HepG2 (cell line): ENCODE measurements around the gene GLRB. TPM values are rescaled to one million over a fixed set of nuclear protein-coding genes. Genes with fewer than 3 reads are reported as not detected.
A peak's percentile ranks its signal among the peaks of the same experiment; 100 is the strongest.

Experiments used
- ATAC-seq: fragments of 200-7000 bp; cut with Tn5 transposase; 3 replicates; pipeline ENCODE4 v1.9.1; 2020; ENCODE audit warnings: mild to moderate bottlenecking, moderate library complexity
- BruUV-seq: library from RNA; stranded (reverse); fragments of 400-500 nt; replicated peaks from 2 replicates; lab custom pipeline; 2021; lab: Mats Ljungman, UMichigan
- CTCF ChIA-PET: fragments of 300-600 bp; formaldehyde crosslinking; extraction: SDS; loops from one replicate; lab custom pipeline; 2021; ENCODE audit warnings: low total read pairs, inconsistent platforms, low intra/inter-chr PET ratio; lab: Yijun Ruan, JAX
- POLR2A ChIA-PET: fragments of 350-600 bp; sonication (Branson Sonifier 250); formaldehyde crosslinking; loops from one replicate; lab custom pipeline; 2020; ENCODE audit warnings: antibody characterized with exemption, inconsistent platforms; lab: Yijun Ruan, JAX
- DNase-seq: peaks from one replicate; pipeline ENCODE4 v3.0.0-alpha.2; 2015; ENCODE audit warnings: low spot score
- FAIRE-seq: peaks from 3 replicates; lab custom pipeline; 2011; peaks lifted over from hg19 to GRCh38; lab: Jason Lieb, UNC
- H2AFZ ChIP-seq: one replicate; pipeline ENCODE4 v1.6.1; 2011; ENCODE audit warnings: low read length, inconsistent platforms
- H3K27ac ChIP-seq: fragments of 300-600 bp; 3 replicates; pipeline ENCODE4 v1.8.0; 2011; ENCODE audit warnings: mixed run types, mild to moderate bottlenecking, mixed read lengths, low read length, inconsistent platforms; ENCODE audit not compliant: insufficient read depth; ENCODE audit errors: extremely low read length
- H3K27me3 ChIP-seq, 2 experiments: fragments of 200-600 bp in 1 of 2; 2 replicates in 1 of 2; 3 replicates in 1 of 2; pipeline versions ENCODE4 v1.6.0 to v1.8.0; 2011; ENCODE audit warnings: low read length in 2 of 2, mild to moderate bottlenecking in 2 of 2, moderate library complexity in 2 of 2, inconsistent platforms in 1 of 2; ENCODE audit not compliant: insufficient read depth in 2 of 2, control insufficient read depth in 1 of 2
- H3K36me3 ChIP-seq, 2 experiments: fragments of 200-600 bp in 1 of 2; replicated peaks in 1 of 2; 2 replicates in 1 of 2; 3 replicates in 1 of 2; pipeline versions ENCODE4 v1.5.1 to v1.8.0; 2011; ENCODE audit warnings: low read length in 2 of 2, inconsistent platforms in 1 of 2; ENCODE audit not compliant: insufficient read depth in 2 of 2, control insufficient read depth in 1 of 2
- H3K4me1 ChIP-seq: 2 replicates; pipeline ENCODE4 v1.5.1; 2012; ENCODE audit warnings: low read length, inconsistent platforms; ENCODE audit not compliant: insufficient read depth
- H3K4me2 ChIP-seq: 2 replicates; pipeline ENCODE4 v1.6.0; 2011; ENCODE audit warnings: low read depth, low read length, inconsistent platforms
- H3K4me3 ChIP-seq, 3 experiments: fragments of 200-600 bp in 1 of 3; sonication (generic), shearing (Covaris generic) in 1 of 3; replicated peaks in 1 of 3; 2 replicates each; pipeline ENCODE4 v1.5.1; 2011 to 2016; ENCODE audit warnings: low read length in 3 of 3, inconsistent platforms in 2 of 3, low read depth in 2 of 3, mild to moderate bottlenecking in 2 of 3, control low read depth in 1 of 3, mixed read lengths in 1 of 3; ENCODE audit not compliant: insufficient read depth in 1 of 3
- H3K79me2 ChIP-seq: one replicate; pipeline ENCODE4 v1.6.1; 2011; ENCODE audit warnings: low read length, inconsistent platforms; ENCODE audit not compliant: insufficient read depth
- H3K9ac ChIP-seq: 2 replicates; pipeline ENCODE4 v1.6.0; 2011; ENCODE audit warnings: mild to moderate bottlenecking, low read depth, low read length, inconsistent platforms; ENCODE audit not compliant: insufficient read depth
- H3K9me3 ChIP-seq: 2 replicates; pipeline ENCODE4 v1.5.1; 2012; ENCODE audit warnings: mild to moderate bottlenecking, low read length
- H4K20me1 ChIP-seq: 2 replicates; pipeline ENCODE4 v1.6.0; 2011; ENCODE audit warnings: inconsistent platforms, mild to moderate bottlenecking, low read length, moderate library complexity; ENCODE audit not compliant: insufficient read depth
- CBFB ChIP-seq: sonication (generic); formaldehyde crosslinking; IDR thresholded peaks from 2 replicates; pipeline ENCODE4 v1.4.0; 2020; ENCODE audit warnings: missing genetic modification reagents
- MED13 ChIP-seq: sonication (generic); formaldehyde crosslinking; IDR thresholded peaks from 2 replicates; pipeline ENCODE4 v1.5.0; 2020; ENCODE audit warnings: missing genetic modification reagents
- MTERF4 ChIP-seq: sonication (generic); formaldehyde crosslinking; IDR thresholded peaks from 2 replicates; pipeline ENCODE4 v1.8.0; 2023; ENCODE audit warnings: mild to moderate bottlenecking, missing genetic modification reagents
- MTF1 ChIP-seq: sonication (generic); formaldehyde crosslinking; IDR thresholded peaks from 2 replicates; pipeline ENCODE4 v1.5.0; 2020; ENCODE audit warnings: missing genetic modification reagents
- MXD4 ChIP-seq: IDR thresholded peaks from 2 replicates; pipeline ENCODE4 v1.6.1; 2016; ENCODE audit warnings: mild to moderate bottlenecking, missing biosample characterization, missing genetic modification reagents
- NBN ChIP-seq: fragments of 450-650 bp; conservative IDR thresholded peaks from 2 replicates; pipeline ENCODE4 v1.6.1; 2017
- THAP8 ChIP-seq: sonication (generic); formaldehyde crosslinking; IDR thresholded peaks from 2 replicates; pipeline ENCODE4 v1.5.1; 2020; ENCODE audit warnings: missing genetic modification reagents, mild to moderate bottlenecking, borderline replicate concordance
- ZFX ChIP-seq: sonication (generic); formaldehyde crosslinking; IDR thresholded peaks from 2 replicates; pipeline ENCODE4 v1.4.0; 2020; ENCODE audit warnings: mild to moderate bottlenecking, low read depth, missing genetic modification reagents, moderate library complexity
- ZIK1 ChIP-seq: sonication (generic); formaldehyde crosslinking; IDR thresholded peaks from 2 replicates; pipeline ENCODE4 v1.5.0; 2020; ENCODE audit warnings: mild to moderate bottlenecking, low read depth, missing genetic modification reagents, borderline replicate concordance
- ZNF142 ChIP-seq: sonication (generic); formaldehyde crosslinking; IDR thresholded peaks from 2 replicates; pipeline ENCODE4 v1.4.0; 2020; ENCODE audit warnings: missing genetic modification reagents
- ZNF44 ChIP-seq: sonication (generic); formaldehyde crosslinking; IDR thresholded peaks from 2 replicates; pipeline ENCODE4 v1.5.1; 2020; ENCODE audit warnings: mild to moderate bottlenecking, missing genetic modification reagents
- ZNF562 ChIP-seq: sonication (generic); formaldehyde crosslinking; IDR thresholded peaks from 2 replicates; pipeline ENCODE4 v1.8.0; 2022; ENCODE audit warnings: missing genetic modification reagents, borderline replicate concordance
- ZNF629 ChIP-seq: sonication (generic); formaldehyde crosslinking; conservative IDR thresholded peaks from 2 replicates; pipeline ENCODE4 v1.5.0; 2020; ENCODE audit warnings: missing genetic modification reagents
- ZSCAN22 ChIP-seq: sonication (generic); formaldehyde crosslinking; IDR thresholded peaks from 2 replicates; pipeline ENCODE4 v1.4.0; 2020; ENCODE audit warnings: mild to moderate bottlenecking, missing genetic modification reagents
- WGBS: methylation state at CpG from one replicate; pipeline ENCODE4 v1.1.6; 2017; ENCODE audit warnings: low lambda C conversion rate; 5-methylcytosine and 5-hydroxymethylcytosine counted together
- in situ Hi-C: cut with HindIII; loops from 2 replicates; pipeline ENCODE4 v1.10.0; 2017; ENCODE audit warnings: low pct_unique_long_range_greater_than_20kb; ENCODE audit not compliant: extremely low pct_ligation_motif_present
- intact Hi-C: fragments of 100-400 bp; cut with micrococcal nuclease; formaldehyde crosslinking; loops from one replicate; pipeline ENCODE4 v1.10.0; 2022; ENCODE audit not compliant: unreplicated experiment
- polyA plus RNA-seq, 8 experiments: library from polyadenylated mRNA; depleted of rRNA in 3 of 8; stranded (reverse) in 7 of 8; unstranded in 1 of 8; fragments of >200 nt; fragmentation: Illumina TruSeq in 4 of 8; extraction: Trizol in 4 of 8; gene quantifications; 2 replicates each; pipeline versions ENCODE4 v1.2.1 to v1.2.3, GENCODE V29; 2011 to 2016; ENCODE audit warnings: low read depth in 4 of 8, missing spikeins in 1 of 8, mixed read lengths in 1 of 8; ENCODE audit not compliant: insufficient read depth in 1 of 8
- total RNA-seq, 5 experiments: library from RNA; depleted of rRNA; stranded (reverse); fragments of >200 nt; fragmentation: Illumina TruSeq; extraction: Trizol; gene quantifications; 2 replicates each; pipeline ENCODE4 v1.2.3, GENCODE V29; 2016; ENCODE audit warnings: low read depth in 1 of 5
- TF ChIP-seq, protein P1 (sequence below): sonication (generic); formaldehyde crosslinking; IDR thresholded peaks from 2 replicates; pipeline ENCODE4 v1.5.0; 2020; ENCODE audit warnings: mild to moderate bottlenecking, missing genetic modification reagents, borderline replicate concordance

Gene GLRB
- total and polyA plus RNA-seq, 2 of the 13 experiments (the other 11 are each of a cell fraction or from before 2014, with no cell fraction given): 0.17 to 0.24 TPM

GRCh38 chr4:157219711-157220370 lies 143.9 kb downstream of the GLRB start:
- ChIA-PET POLR2A (no interaction called here), CTCF (interaction anchor here (3.4 kb wide), 1 partner anchor 759 kb away, joined by 25 read pairs; no protein-coding TSS in a partner anchor)
- H3K27me3 ChIP-seq: peaks cover 0 to 4% of the 10 kb centered on the region in 2 experiments; a peak in 2 of 5 replicates
- DNase-seq (no peak), ATAC-seq (no peak), FAIRE-seq (no peak)
- H3K4me1 ChIP-seq: no peaks in the 10 kb centered on the region
- no peak overlapping the region for H3K4me2 ChIP-seq
- H3K4me3 ChIP-seq: no peak overlapping the region
- H3K79me2 ChIP-seq: no peaks in the 10 kb centered on the region
- intact Hi-C loops (loop anchor here (5.0 kb wide), 1 partner anchor 237 kb away; no protein-coding TSS in a partner anchor), in situ Hi-C loops (loop anchor here (5.0 kb wide), 1 partner anchor 757 kb away; no protein-coding TSS in a partner anchor)
- 18% methylated on average over 9 of the region's 16 CpGs for WGBS
- peaks cover 4% of the 10 kb centered on the region; the same call in 1 of the 2 replicates for H4K20me1 ChIP-seq
- H3K36me3 ChIP-seq: no peaks in the 10 kb centered on the region
- no peaks in the 10 kb centered on the region for H3K9me3 ChIP-seq
- BruUV-seq: no TSS peak
- H3K27ac ChIP-seq: no peak overlapping the region
- H3K9ac ChIP-seq: no peak overlapping the region
- H2AFZ ChIP-seq: no peak overlapping the region
- no peak for TF ChIP-seq ZNF562 (CRISPR knock-in tag)
- 0 out of 2 replicates have a peak, but pooled peaks have one; percentile 36 for TF ChIP-seq ZNF44
- no peak for TF ChIP-seq MED13 (CRISPR knock-in tag)
- TF ChIP-seq NBN: no peak
- no peak for TF ChIP-seq MTF1
- no peak for TF ChIP-seq ZIK1
- TF ChIP-seq ZNF629 (CRISPR knock-in tag): no peak
- no peak for TF ChIP-seq ZFX (CRISPR knock-in tag)
- TF ChIP-seq, protein P1, sequence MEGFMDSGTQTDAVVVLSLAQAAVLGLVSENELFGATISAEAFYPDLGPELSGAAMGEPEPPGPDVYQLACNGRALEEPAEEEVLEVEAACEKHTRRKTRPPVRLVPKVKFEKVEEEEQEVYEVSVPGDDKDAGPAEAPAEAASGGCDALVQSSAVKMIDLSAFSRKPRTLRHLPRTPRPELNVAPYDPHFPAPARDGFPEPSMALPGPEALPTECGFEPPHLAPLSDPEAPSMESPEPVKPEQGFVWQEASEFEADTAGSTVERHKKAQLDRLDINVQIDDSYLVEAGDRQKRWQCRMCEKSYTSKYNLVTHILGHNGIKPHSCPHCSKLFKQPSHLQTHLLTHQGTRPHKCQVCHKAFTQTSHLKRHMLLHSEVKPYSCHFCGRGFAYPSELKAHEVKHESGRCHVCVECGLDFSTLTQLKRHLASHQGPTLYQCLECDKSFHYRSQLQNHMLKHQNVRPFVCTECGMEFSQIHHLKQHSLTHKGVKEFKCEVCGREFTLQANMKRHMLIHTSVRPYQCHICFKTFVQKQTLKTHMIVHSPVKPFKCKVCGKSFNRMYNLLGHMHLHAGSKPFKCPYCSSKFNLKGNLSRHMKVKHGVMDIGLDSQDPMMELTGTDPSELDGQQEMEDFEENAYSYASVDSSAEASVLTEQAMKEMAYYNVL: peak; percentile 25; the same call in 1 of the 2 replicates
- 0 out of 2 replicates have a peak, but pooled peaks have one; percentile 42 for TF ChIP-seq MTERF4 (CRISPR knock-in tag)
- no peak for TF ChIP-seq CBFB (CRISPR knock-in tag)
- TF ChIP-seq ZSCAN22 (CRISPR knock-in tag): no peak
- no peak for TF ChIP-seq ZNF142
- no peak for TF ChIP-seq THAP8 (CRISPR knock-in tag)
- TF ChIP-seq MXD4: no peak
